Uterus (tissue), 4 donors: ENCODE data around the gene FAM118A. TPM values are rescaled to one million over a fixed set of nuclear protein-coding genes. Genes with fewer than 3 reads are reported as not detected.

Experiments used
- DNase-seq, 2 donors: peaks; one replicate each; pipeline ENCODE4 v3.0.0-alpha.2; 2019 to 2020
- H3K27ac ChIP-seq, 2 donors: fragments of 200-600 bp; sonication (generic); 1 replicate in 1 of 2; 2 replicates in 1 of 2; pipeline ENCODE4 v1.5.1; 2016 to 2018
- H3K27me3 ChIP-seq, 2 donors: fragments of 200-600 bp; sonication (generic); one replicate each; pipeline ENCODE4 v1.5.1; 2018 to 2019; ENCODE audit warnings: control low read depth in 1 of 2
- H3K36me3 ChIP-seq, 2 donors: fragments of 200-600 bp; sonication (generic); one replicate each; pipeline ENCODE4 v1.5.1; 2019; ENCODE audit warnings: control low read depth in 1 of 2
- H3K4me1 ChIP-seq, 2 donors: fragments of 200-600 bp; sonication (generic); one replicate each; pipeline ENCODE4 v1.5.1; 2018 to 2019; ENCODE audit warnings: control low read depth in 1 of 2
- H3K4me3 ChIP-seq, 2 donors: fragments of 200-600 bp; sonication (generic); 1 replicate in 1 of 2; 2 replicates in 1 of 2; pipeline ENCODE4 v1.5.1; 2018 to 2019; ENCODE audit warnings: mild to moderate bottlenecking in 1 of 2
- H3K9me3 ChIP-seq, 2 donors: fragments of 200-600 bp; sonication (generic); one replicate each; pipeline ENCODE4 v1.5.1; 2019; ENCODE audit warnings: control low read depth in 1 of 2
- POLR2A ChIP-seq, 2 donors: fragments of 450-650 bp; IDR thresholded peaks; one replicate each; pipeline ENCODE4 v1.6.1; 2016; ENCODE audit warnings: antibody characterized with exemption in 2 of 2, mild to moderate bottlenecking in 1 of 2, moderate library complexity in 1 of 2
- intact Hi-C: fragments of 100-400 bp; cut with DNase I; formaldehyde crosslinking; loops from one replicate; pipeline ENCODE4 v1.15.1; 2023; ENCODE audit warnings: low total_unique reads
- total RNA-seq, 4 donors: library from RNA; depleted of rRNA in 3 of 4; stranded (reverse); fragments of >200 nt in 3 of 4; gene quantifications; one replicate each; pipeline versions ENCODE4 v1.1.0 to v1.2.4, GENCODE V29; 2014 to 2023
- TF ChIP-seq, protein P1 (sequence below), 4 experiments: fragments of 200-600 bp in 2 of 4; fragments of 450-650 bp in 2 of 4; sonication (generic) in 2 of 4; IDR thresholded peaks; one replicate each; pipeline ENCODE4 v1.5.1; 2016 to 2019; ENCODE audit warnings: antibody characterized with exemption in 4 of 4, mild to moderate bottlenecking in 2 of 4, moderate library complexity in 1 of 4
- donor health status: DM: yes; HTN: yes; CAD: no.

Gene FAM118A
- total RNA-seq, 4 donors from 2014 or later, result 16.5 to 97.9 (median 46.7) TPM

DNA sequence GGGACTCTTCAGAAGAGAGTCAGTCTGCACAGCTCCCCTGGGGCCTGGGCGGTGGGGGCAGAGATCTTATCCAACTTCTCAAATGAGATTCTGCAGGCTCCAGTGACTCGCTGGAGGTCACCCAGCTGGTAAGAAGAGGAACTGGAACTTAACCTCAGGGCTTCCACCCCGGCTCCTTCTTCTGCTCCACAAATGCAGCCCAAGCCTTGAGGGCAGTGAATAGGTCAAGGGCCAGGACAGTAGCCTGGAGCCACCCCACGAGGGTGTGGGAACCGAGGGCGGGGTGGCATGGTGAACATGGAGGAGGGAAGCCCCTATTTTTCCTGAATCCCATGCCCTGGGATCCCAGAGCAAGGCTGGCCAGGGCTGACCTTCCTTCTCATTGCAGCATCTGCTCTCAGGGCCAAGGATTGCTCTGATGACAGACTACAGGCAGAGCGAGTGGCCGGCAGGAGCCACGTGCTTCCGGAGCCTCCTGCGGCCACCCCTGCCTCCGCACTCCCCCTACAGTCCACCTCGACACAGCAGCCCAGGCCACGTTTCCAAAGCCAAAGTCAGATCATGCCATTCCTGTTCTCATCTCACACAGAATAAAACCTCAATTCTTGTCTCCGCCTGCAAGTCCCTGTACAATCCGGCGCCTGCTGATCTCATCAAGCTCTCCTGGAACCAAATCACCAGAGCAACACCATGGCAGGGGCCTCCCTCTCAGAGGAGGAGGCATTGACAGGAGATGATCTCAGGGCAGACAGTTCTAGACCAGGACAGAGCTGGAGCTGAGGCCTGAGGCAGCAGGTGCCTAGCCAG is 46.1 kb upstream of the FAM118A start:
- peak; percentile 72 to 74 for DNase-seq
- H3K27me3 ChIP-seq, result no peaks in the 10 kb centered on the region
- H3K4me3 ChIP-seq, result no peak overlapping the region
- no peaks in the 10 kb centered on the region for H3K9me3 ChIP-seq
- no peak for TF ChIP-seq POLR2A (IDR thresholded peaks at IDR 0.05)
- TF ChIP-seq, protein P1, sequence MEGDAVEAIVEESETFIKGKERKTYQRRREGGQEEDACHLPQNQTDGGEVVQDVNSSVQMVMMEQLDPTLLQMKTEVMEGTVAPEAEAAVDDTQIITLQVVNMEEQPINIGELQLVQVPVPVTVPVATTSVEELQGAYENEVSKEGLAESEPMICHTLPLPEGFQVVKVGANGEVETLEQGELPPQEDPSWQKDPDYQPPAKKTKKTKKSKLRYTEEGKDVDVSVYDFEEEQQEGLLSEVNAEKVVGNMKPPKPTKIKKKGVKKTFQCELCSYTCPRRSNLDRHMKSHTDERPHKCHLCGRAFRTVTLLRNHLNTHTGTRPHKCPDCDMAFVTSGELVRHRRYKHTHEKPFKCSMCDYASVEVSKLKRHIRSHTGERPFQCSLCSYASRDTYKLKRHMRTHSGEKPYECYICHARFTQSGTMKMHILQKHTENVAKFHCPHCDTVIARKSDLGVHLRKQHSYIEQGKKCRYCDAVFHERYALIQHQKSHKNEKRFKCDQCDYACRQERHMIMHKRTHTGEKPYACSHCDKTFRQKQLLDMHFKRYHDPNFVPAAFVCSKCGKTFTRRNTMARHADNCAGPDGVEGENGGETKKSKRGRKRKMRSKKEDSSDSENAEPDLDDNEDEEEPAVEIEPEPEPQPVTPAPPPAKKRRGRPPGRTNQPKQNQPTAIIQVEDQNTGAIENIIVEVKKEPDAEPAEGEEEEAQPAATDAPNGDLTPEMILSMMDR (IDR thresholded peaks at IDR 0.05), result peak; percentile 59 to 82 (median 70)
- no peaks in the 10 kb centered on the region for H3K4me1 ChIP-seq
- intact Hi-C loops, result no loop called here
- H3K27ac ChIP-seq, result peak overlapping the region in 1 of 2 donors; percentile 16
- no peaks in the 10 kb centered on the region for H3K36me3 ChIP-seq

DNA sequence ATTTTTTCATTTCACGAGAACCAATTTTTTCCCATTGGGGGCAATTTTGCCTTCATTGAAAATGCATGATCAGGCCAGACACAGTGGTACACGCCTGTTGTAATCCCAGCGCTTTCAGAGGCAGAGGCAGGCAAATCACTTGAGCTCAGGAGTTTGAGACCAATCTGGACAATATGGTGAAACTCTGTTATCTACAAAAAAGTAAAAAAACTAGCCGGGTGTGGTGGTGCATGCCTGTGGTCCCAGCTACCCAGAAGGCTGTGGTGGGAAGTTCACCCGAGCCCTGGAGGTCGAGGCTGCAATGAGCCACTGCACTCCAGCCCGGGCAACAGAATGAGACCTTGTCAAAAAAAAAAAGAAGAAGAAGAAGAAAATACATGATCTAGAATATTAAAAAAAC is 44.2 kb upstream of the FAM118A start:
- no peaks in the 10 kb centered on the region for H3K4me1 ChIP-seq

DNA sequence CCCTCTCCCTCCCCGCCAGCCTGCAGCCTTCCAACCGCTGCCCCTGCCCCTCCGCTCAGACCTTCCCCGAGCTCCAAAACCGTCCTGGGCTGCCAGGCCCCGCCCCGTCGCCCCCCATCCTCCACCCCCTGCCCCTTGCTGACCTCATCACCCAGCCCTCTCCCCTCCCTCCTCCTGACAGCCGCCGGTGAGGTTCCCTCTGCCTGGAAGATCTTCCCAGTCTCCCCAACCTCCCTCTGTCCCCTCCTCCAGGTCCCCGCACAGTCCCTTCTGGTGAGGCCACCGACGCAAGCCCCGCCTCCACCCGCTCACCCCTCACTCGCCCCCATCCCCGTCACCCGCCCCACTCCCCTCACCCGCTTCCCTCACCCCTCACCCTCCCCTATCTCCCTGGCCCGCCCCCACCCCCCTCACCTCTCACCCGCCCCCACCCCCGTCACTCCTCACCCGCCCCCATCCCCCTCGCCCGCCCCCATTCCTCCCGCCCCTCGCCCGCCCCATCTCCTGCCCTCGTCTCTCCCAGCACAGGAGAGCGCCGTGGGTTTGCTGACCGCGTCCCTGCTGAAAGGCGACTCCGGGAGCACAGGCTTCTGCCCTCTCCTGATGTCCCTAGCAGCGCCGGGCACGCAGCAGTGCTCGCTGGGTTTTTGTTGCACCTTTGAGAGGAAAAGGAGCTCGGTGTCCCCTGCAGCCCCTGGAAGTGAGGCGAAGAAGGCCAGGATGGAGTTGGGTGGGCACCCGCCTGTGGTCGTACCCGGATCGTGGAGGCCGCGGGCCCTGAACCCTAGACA is 41.4 kb upstream of the FAM118A start:
- Histone ChIP-seq H3K27me3 (no peaks in the 10 kb centered on the region), H3K27ac (peak overlapping the region; percentile 17 to 39), H3K9me3 (no peaks in the 10 kb centered on the region), H3K4me3 (peak overlapping the region; percentile 45), H3K4me1 (no peaks in the 10 kb centered on the region), H3K36me3 (no peaks in the 10 kb centered on the region)
- peak; percentile 40 to 52 for DNase-seq
- TF ChIP-seq POLR2A (IDR thresholded peaks at IDR 0.05), result no peak
- TF ChIP-seq, protein P1 (IDR thresholded peaks at IDR 0.05), result no peak
- intact Hi-C loops, result loop anchor here (5.0 kb wide), 2 partner anchors 164 to 284 kb away; no protein-coding TSS in a partner anchor

More for the DNA sequence above, 44.2 kb upstream of the FAM118A start:
- Histone ChIP-seq H3K9me3 (no peaks in the 10 kb centered on the region), H3K36me3 (no peaks in the 10 kb centered on the region), H3K4me3 (no peak overlapping the region), H3K27me3 (no peaks in the 10 kb centered on the region), H3K27ac (no peak overlapping the region)
- no peak for DNase-seq
- intact Hi-C loops, result loop anchor here (5.0 kb wide), 2 partner anchors 167 to 287 kb away; no protein-coding TSS in a partner anchor
- TF ChIP-seq POLR2A (IDR thresholded peaks at IDR 0.05), result no peak
- TF ChIP-seq, protein P1 (IDR thresholded peaks at IDR 0.05), result no peak

DNA sequence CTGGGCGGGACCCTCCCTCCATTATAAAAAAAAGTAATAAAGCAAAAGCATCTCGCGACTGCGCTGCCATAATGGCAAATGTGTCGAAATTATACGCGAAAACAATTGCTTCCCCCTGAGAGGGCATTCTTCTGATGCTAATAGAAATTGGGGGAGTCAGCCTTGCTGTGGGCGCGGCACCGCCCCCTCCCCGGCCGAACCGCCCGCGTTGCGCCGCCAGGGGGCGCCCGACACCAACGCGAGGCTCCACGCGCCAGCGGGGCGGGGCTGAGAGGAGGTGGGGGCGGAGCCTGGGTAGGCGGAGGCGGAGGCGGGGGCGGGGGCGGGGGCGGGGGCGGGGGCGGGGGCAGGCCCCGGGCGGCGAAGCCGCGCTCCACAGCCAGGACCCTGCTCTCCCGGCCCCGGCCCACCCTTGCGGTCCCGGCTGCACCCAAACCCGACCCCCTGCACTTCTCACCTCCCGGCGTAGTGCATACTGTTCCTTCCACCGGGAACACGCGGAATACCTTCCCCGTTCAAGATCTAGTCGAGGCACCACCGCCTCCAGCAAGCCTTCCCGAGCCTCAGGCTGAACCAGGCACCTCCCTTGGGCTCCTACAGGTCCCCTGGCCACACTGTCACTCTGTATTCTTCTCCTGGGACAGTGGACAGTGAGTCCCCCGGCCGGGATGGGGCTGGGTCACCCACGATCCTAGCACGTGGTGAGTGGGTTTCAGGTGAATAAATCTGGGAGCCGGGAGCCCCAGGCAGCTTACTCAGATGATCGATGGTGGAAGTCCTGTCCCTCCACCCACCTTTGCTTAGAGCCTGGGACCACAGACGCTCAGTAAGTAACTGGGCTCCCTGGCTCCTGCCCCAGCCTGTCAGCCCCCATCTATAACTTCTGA is 40.5 kb upstream of the FAM118A start:
- peak overlapping the region; percentile 45 for H3K4me3 ChIP-seq
- intact Hi-C loops, result loop anchor here (5.0 kb wide), 2 partner anchors 163 to 283 kb away; no protein-coding TSS in a partner anchor
- H3K4me1 ChIP-seq, result no peaks in the 10 kb centered on the region
- peak; percentile 83 to 89 for DNase-seq
- no peaks in the 10 kb centered on the region for H3K27me3 ChIP-seq
- H3K9me3 ChIP-seq, result no peaks in the 10 kb centered on the region
- H3K27ac ChIP-seq, result peak overlapping the region; percentile 39 to 40
- H3K36me3 ChIP-seq, result no peaks in the 10 kb centered on the region
- no peak for TF ChIP-seq POLR2A (IDR thresholded peaks at IDR 0.05)
- TF ChIP-seq, protein P1 (IDR thresholded peaks at IDR 0.05), result peak; percentile 65 to 98 (median 97)
